NCI-H1092 treated with DMSO at 0.1 percent for 48 hours (cell line): ENCODE measurements around the gene BLM.
"Not testable (repeated sequence)": the region's sequence is repeated elsewhere in the genome, so short reads cannot be mapped to it uniquely, and the experiment has no call there.

Experiments used
- DNase-seq: peaks from one replicate; lab custom pipeline; 2025; lab: John Stamatoyannopoulos, UW

Gene BLM

DNA sequence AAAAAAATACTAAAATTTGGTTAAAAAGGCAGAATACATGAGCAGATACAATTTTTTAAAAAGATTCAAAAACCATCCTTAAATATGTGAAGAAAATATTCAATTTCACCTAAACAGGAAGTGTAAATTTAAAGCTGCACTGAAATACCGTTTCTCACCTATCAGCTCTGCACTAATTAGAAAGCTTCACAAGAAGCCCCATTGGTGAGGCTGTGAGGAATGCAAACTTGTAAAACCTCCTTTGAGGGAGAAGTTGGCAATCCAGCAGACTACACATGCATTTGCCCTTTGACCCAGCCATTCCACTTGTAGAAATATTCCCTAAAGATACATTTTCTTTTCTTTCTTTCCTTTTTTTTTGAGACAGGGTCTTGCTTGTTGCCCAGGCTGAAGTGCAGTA is 18.8 kb downstream of the BLM start:
- no peak for DNase-seq

DNA sequence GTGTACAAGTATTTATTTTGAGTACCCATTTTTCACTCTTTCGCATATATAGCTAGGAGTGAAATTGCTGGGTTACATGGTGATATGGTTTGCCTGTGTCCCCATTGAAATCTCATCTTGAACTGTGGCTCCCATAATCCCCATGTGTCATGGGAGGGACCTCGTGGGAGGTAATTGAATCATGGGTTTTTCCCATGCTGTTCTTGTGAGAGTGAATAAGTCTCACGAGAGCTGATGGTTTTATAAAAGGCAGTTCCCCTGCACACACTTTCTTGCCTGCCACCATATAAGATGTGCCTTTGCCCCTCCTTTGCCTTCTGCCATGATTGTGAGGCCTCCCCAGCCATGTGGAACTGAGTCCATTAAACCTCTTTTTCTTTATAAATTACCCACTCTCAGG is 23.4 kb downstream of the BLM start:
- not testable (repeated sequence) for DNase-seq

DNA sequence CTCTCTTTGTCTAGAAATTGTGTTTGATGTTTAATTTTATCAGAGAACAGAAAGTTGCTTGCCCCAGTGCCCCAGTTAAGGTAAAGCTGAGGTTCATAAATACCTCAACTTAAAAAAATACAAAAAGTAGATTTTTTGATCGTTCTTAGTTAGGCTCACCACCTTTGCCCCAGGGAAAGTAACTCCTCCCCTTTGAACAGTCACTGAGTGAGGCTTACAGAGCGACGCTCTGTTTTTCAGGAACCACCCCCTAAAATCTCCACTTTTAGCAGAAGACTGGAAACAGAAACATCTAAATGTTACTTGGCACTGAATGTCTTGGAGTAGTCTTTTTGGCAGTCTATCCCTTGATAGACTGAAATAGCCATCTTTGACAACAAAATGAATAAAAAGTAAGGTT is 24.9 kb downstream of the BLM start:
- no peak for DNase-seq

DNA sequence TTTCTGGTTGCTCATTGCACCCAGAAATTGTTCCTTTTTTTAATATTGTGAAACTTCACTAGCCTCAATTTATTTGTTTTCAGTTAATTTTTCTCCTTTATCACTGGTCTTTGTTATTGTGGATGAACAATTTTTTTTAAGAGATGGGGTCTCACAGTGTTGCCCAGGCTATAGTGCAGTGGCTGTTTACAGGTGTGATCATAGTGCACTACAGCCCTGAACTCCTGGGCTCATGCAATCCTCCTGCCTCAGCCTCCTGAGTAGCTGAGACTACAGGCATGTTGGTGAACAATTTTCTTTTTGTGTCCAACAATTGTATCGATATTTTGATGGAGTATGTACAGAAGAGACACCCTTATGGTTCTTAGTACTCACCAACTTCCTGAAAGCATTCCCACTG is 26.3 kb downstream of the BLM start:
- DNase-seq: no peak

DNA sequence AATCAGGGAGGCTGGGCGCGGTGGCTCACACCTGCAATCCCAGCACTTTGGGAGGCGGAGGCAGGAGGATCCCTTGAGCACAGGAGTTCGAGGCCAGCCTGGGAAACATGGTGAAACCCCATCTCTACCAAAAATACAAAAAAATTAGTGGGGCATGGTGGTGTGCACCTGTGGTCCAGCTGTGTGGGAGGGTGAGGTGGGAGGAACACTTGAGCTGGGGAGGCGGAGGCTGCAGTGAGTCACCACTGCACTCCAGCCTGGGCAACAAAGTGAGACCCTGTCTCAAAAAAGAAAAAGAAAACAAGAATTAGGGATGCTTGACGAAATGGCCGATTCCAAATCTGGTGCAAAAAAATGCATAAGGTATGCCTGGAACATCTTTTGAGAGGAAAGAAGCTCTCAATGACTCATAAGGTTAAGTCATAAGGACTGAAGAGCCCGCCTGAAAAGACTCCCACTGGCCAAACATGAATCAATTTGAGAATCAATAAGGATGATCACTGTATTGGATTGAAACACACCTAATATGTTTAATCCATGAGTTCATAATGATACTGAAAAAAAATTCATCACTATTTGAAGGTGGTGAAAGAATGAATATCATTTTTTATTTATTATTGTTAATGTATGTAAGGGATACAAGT is 27.7 kb downstream of the BLM start:
- DNase-seq: no peak

DNA sequence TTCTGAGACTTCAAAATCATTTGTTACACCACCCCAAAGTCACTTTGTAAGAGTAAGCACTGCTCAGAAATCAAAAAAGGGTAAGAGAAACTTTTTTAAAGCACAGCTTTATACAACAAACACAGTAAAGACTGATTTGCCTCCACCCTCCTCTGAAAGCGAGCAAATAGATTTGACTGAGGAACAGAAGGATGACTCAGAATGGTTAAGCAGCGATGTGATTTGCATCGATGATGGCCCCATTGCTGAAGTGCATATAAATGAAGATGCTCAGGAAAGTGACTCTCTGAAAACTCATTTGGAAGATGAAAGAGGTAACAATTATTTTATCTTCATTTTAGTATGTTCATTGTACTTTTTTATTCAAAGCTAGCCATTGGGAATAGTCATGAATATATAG is 32.6 kb downstream of the BLM start:
- DNase-seq: no peak

DNA sequence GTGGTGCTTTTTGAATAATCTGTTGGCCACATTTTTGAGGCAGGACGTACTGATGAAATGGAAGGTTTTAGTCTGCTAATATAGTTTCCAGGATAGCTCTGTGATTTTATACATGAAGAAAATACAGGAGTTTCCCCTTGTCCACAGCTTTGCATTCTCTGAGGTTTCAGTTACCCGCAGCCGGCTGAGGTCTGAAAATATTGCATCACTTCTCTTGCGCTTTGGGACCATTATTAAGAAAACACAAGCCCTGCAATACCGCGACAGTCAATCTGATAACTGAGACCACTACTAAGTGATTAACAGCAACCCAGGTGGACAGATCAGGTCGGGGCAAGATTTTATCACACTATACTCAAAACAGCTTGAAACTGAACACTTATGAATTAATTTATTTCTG is 33.0 kb downstream of the BLM start:
- no peak for DNase-seq

DNA sequence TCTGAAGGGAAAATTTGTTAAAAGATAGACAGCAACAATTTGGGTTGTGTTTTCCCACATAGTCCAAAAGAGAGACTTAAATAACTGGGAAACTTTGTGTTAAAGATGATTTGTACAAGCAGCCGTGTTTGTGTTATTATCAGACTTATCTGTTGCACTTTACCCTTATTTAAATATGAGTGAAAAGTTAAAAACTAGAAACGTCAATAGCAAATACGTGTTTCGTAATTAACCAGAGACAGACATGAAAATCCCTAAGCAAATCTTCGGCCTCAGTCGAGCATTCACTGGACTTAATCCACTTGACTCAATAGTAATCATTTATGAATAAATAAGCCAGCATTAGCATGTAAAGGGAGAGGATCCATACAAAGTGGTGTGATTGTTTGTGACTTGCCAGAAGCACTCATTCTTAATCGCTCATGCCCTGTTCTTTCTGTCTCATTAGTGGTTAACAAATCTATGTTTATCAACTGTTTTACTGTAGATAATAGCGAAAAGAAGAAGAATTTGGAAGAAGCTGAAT is 34.2 kb downstream of the BLM start:
- no peak for DNase-seq

DNA sequence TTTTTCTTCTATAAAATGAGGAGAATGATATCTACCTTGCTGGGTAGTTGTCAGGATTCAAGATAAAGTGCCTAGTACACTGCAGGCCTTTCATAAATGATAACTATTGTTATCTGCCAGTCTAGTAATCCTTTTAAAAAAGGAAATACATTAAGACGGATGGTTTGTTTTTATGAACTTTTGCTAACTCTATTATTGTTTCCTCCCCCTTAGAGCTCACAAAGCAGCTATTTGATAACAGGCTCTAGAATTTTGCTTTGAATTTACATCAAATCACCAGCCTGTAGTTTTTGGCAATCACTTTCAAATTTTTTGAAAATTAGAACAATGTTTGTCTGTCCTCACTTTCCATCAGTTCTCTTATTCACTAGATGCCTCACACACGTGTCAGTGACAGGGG is 39.8 kb downstream of the BLM start:
- no peak for DNase-seq

DNA sequence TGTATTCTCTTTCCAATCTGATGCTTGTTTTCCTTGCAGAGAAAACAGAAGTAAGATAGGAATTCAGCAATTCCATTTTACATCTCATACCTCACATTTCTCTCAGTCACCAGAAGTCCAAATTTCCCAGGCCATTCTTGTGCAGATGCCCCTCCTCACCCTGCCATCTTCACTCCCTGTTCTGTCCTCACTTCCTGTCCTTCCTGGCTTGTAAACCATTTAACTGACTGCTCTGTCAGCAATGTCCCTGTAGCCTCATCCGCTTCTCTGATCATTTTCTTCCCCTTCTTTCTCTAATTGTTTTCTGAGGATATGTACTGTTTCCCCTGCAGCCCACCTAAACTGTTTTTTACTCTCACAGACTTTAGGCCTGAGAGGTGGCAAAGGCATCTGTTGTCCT is 40.3 kb downstream of the BLM start:
- DNase-seq: no peak

DNA sequence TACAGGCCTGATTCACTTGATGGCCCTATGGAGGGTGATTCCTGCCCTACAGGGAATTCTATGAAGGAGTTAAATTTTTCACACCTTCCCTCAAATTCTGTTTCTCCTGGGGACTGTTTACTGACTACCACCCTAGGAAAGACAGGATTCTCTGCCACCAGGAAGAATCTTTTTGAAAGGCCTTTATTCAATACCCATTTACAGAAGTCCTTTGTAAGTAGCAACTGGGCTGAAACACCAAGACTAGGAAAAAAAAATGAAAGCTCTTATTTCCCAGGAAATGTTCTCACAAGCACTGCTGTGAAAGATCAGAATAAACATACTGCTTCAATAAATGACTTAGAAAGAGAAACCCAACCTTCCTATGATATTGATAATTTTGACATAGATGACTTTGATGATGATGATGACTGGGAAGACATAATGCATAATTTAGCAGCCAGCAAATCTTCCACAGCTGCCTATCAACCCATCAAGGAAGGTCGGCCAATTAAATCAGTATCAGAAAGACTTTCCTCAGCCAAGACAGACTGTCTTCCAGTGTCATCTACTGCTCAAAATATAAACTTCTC is 43.6 kb downstream of the BLM start:
- DNase-seq: no peak

DNA sequence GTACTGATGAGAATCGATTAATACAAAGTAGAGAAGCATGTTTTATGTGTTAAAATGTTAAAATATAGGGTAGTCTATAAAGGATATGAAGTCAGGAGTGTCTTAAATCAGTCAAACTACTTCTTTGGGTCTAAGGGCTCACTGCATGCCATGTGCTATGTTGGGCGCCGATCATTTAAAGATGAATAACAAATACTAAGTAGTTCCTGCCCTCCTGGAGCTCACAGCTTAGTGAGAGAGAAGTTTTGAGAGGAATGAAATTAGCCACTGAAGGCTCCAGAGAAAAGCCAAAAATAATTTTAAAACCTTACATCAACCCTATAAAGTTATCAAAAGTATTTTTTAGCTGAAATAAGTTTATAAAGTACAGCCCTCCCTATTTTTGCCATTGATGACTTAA is 44.5 kb downstream of the BLM start:
- DNase-seq: no peak

DNA sequence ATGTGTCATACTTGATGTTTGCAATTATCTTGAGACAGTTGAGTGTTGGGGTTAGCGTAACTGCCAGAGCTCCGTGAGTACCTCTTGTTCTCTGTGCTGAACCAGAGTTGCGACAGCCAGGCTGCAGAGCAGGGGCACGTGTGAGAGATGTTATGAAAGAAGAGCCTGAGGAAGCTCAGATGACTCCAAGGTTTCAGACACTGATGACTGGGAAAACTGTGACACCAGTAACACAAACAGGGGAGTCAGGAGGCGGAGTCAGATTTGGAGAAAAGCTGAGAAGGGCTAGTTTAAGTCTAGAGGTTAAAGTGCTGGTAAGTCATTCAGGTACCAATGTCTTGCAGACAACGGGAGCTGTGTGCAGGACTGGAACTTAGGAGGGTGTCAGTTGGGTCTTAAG is 45.0 kb downstream of the BLM start:
- DNase-seq: no peak

DNA sequence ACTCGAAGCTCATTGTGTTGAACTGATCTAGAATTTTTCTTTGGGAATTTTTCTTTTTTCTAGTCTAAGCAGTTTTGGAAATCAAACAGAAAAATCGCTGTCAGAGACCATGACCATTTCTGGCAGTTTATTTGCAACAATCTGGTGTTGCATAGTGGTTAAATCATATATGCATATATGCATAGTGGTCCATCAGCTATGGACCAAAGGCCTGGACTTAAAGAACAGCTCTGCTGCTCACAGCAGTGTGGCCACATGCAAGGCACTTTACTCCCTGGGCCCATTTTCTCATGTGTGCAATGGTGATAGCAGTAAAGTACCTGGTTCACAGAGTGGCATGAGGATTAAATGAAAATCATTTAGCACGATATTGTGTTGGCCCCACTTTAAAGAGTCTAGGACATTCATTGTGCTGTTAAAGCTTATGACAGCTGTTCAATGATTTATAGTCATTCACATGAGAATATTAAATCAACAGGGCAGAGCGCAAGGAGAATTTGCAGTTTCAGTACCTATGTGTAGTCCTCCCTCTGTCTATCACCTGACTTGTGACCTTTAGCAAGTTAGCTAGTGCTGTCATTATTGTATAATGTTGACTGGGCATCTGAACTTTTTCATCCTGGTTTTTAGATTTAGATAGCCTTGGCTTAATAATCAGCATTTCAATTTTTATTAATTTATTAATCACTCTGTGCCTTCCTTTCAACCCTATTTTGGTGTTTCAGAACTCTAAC is 46.4 kb downstream of the BLM start:
- no peak for DNase-seq

DNA sequence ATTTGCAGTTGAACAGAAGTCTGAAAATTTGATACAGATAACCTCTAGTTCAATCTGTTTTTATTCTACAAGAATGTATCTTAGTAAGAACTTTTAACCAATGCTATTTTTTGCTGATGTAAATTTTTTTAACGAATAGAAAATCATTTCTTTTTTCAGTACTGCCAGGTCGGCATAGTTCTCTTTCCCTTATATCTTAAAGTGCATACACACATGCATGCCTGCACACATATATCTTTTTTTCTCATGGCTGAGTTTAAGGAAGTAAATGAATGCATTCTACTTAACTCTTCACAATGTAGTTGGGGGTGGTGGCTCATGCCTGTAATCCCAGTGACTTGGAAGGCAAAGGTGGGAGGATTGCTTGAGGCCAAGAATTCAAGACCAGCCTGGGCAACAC is 48.4 kb downstream of the BLM start:
- no peak for DNase-seq

DNA sequence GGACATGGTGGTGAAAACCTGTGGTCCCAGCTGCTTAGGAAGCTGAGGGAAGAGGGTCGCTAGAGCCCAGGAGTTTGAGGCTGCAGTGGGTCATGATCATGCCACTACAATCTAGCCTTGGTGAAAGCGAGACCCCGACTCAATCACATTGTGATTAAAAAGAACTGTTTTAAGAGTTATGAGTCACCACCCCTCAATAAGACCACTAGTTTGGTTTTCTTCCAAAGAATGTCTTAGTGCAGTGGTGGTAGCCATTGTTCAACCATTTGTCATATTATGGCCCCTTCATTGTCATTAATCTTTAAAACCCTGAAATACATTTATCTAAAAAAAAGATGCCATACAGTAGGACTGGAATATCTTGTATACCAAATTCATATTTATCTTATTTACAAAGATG is 48.8 kb downstream of the BLM start:
- DNase-seq: no peak

DNA sequence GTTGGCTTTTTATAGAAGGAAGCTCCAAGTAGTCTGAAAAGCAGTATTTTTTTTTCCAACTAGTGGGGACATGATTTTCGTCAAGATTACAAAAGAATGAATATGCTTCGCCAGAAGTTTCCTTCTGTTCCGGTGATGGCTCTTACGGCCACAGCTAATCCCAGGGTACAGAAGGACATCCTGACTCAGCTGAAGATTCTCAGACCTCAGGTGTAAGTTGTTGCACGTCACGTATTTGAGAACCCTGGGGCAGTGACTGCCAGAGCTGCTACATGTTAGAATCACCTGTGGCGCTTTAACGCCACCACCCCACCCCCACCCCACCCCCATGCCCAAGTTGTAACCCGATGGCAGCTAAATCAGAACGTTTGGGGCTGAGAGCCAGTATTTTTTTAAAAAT is 52.2 kb downstream of the BLM start:
- DNase-seq: no peak

DNA sequence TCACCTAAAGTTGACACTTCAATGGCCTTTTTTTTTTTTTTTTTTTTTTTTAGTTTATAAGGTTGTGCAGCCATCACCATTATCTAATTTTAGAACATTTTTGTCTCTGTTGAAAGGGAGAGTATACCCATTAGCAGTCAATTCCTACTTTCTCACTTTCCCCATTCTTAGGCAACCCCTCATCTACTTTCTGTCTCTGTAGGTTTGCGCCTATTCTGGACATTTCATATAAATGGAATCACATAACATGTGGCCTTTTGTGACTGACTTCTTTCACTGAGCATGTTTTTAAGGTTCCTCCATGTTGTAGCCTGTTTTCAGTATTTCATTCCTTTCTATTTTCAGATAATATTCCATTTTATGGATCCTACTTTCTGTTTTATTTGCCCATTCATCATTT is 56.3 kb downstream of the BLM start:
- no peak for DNase-seq

DNA sequence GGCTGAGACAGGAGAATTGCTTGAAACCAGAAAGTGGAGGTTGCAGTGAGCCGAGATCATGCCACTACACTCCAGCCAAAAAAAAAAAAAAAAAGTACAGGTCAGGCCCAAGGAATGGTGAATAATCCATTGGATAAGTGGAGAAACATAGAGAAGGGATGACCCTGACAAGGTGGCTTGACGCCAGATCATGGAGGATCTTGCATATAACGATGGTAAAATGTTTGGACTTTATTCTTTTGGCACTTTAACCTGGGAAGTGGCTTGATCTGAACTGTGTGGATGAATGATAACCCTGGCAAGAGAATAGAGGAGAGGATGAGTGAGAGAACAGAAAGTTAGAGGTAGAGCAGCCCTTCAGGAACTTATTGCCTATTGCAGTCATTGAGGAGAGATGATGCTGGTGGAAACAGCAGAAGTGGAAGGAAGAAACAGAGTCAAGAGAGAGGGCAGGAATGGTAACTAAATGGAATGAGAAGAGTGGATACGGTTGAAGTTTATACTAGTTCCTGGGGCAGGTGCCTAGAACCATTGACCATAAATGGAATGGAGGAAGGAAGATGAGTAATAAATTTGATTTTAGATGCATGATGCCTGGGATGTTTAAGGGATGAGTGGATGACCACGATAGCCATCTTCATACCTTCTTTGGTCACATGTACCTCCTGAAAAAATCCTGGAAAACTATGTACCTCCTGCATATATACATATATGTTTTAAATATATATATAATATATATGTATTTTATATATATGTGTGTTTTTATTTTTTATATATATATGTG is 57.8 kb downstream of the BLM start:
- no peak for DNase-seq

DNA sequence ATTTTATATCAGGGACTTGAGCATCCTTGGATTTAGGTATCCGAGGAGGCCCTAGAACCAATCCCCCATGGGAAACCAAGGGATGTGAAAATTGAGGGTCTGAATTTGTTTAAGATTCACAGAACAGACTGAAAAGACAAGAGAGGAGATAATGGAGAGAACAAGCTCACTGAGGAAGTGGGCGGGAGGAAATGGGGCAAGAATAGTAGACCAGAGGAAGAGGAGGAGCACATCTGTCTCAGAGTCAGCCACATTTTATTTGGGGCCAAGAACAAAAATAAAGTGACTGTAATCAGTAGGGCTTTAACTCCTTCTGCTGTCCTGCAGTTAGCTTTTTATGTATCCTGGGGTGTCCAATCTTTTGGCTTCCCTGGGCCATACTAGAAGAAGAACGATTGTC is 63.8 kb downstream of the BLM start:
- no peak for DNase-seq

DNA sequence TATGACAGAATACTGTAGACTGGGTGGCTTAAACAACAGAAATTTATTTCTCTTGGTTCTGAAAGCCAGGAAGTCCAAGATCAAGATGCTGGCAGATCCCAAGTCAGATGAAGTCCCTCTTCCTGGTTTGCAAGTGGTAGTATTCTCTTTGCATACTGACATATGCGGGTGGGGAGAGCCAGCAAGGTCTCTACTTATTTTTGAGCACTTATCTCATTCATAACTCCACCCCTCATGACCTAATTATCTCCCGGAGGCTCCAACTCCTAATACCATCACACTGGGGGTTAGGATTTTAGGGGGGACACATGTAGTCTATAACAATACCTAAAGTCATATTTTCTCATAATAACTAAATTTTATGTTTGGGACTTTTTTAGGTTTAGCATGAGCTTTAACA is 65.3 kb downstream of the BLM start:
- no peak for DNase-seq

DNA sequence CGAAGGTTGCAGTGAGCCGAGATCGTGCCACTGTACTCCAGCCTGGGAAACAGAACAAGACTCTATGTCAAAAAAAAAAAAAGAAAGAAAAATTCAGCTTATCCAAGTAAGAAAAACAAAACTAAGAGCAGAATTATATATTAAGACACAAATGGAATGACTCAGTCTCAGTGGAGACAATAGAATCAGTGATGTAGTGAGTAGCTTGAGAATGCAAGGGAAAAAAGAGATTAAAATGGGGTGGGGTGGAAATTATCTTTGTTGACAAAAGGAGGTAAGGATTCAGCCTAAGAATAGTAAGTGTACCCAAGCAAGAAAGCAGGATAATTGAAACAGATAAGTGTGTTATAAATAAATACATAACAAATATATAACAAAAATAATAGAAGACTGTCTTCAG is 70.7 kb downstream of the BLM start:
- no peak for DNase-seq

DNA sequence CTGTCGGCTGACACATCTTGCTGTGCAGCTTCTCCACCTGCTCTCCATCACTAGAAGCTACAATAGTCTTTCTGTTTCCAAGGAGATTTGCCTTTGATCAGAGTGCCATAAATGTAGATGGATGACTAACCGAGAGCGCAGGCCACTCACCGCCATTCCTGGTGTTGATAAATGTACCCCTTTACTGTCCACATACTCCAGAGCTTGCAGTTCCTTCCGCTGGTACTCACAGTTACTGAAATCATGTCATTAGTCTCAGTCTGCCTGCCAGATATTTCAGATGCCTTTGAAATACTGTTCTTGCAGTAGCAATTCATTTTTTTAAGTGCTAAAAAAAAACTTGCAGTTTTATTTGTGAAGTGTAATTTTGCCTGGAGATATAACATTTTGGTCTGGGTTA is 72.3 kb downstream of the BLM start:
- no peak for DNase-seq
